Activated T-helper 17 cell treated with anti-CD3 and anti-CD28 coated beads, Interleukin-2, amount 50 U/mL, for 72 hours (primary cell): ENCODE data around the gene BMP2K. TPM values are rescaled to one million over a fixed set of nuclear protein-coding genes. Genes with fewer than 3 reads are reported as not detected.
"Not testable (repeated sequence)": the region's sequence is repeated elsewhere in the genome, so short reads cannot be mapped to it uniquely, and the experiment has no call there.

Source experiments
- ATAC-seq: fragments of 150-1000 bp; cut with Tn5 transposase; replicated peaks from 2 replicates; pipeline ENCODE4 v1.10.0; 2021; ENCODE audit warnings: mild to moderate bottlenecking, moderate library complexity
- H3K27ac Mint-ChIP-seq: one replicate; pipeline ENCODE4 v1.8.0; 2022; ENCODE audit warnings: mixed read lengths
- H3K27me3 Mint-ChIP-seq: one replicate; pipeline ENCODE4 v1.8.0; 2022; ENCODE audit warnings: mixed read lengths
- H3K36me3 Mint-ChIP-seq: one replicate; pipeline ENCODE4 v1.8.0; 2022; ENCODE audit warnings: low read depth, mild to moderate bottlenecking, mixed read lengths
- H3K4me1 Mint-ChIP-seq: one replicate; pipeline ENCODE4 v1.8.0; 2022; ENCODE audit warnings: mixed read lengths
- H3K4me3 Mint-ChIP-seq: one replicate; pipeline ENCODE4 v1.8.0; 2022; ENCODE audit warnings: mild to moderate bottlenecking, mixed read lengths
- H3K9me3 Mint-ChIP-seq: one replicate; pipeline ENCODE4 v1.8.0; 2022; ENCODE audit warnings: mixed read lengths
- total RNA-seq, 2 donors: library from RNA; stranded (reverse); gene quantifications; one replicate each; pipeline ENCODE4 v1.2.3, GENCODE V29; 2022

Gene BMP2K
- total RNA-seq, 2 donors from 2014 or later: 10.2 to 13.9 TPM

DNA sequence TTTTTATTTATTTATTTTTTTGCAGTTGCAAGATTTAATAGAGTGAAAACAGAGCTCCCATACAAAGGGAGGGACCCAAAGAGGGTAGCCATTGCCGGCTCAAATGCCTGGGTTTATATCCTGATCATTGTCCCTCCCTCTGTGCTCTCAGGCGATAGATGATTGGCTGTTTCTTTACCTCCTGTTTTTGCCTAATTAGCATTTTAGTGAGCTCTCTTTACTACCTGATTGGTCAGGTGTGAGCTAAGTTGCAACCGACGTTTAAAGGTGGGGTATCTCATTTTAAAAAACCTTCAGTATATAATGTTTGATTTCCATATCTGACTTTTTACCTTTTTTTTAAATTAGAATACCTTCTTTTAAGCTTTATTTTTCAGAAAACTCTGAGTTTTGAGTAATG, 64.1 kb downstream of the BMP2K start:
- not testable (repeated sequence) for H3K9me3 Mint-ChIP-seq, H3K36me3 Mint-ChIP-seq, H3K27me3 Mint-ChIP-seq, ATAC-seq, H3K4me3 Mint-ChIP-seq, H3K4me1 Mint-ChIP-seq, H3K27ac Mint-ChIP-seq

DNA sequence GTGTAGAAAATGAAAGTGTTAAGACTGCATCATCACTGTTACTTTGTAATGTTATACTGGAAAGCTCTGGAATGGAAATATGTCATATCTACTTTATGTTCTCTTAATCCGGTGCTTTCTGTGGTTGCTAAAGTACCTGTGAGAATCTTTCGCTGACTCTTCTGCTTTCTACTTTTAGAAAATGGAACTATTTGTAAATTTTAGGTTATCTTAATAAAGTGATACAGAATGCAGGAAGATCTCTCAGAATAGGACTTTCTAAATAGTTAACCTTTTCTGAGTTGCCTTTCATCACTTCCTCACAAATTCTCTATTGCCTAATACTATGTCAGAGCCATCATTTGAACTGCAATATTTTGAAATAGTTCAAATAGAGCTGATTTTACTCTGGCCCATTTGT, 69.3 kb downstream of the BMP2K start:
- ATAC-seq: no peak
- no peaks in the 10 kb centered on the region for H3K36me3 Mint-ChIP-seq
- no peak overlapping the region for H3K27ac Mint-ChIP-seq
- H3K4me3 Mint-ChIP-seq: no peak overlapping the region
- H3K9me3 Mint-ChIP-seq: no peaks in the 10 kb centered on the region
- H3K27me3 Mint-ChIP-seq: no peaks in the 10 kb centered on the region
- H3K4me1 Mint-ChIP-seq: no peaks in the 10 kb centered on the region

GRCh38 chr4:78846258-78846657, 70.1 kb downstream of the BMP2K start:
- Mint-ChIP-seq H3K27ac (no peak overlapping the region), H3K36me3 (peaks cover 1% of the 10 kb centered on the region), H3K9me3 (no peaks in the 10 kb centered on the region), H3K4me1 (no peaks in the 10 kb centered on the region), H3K27me3 (no peaks in the 10 kb centered on the region), H3K4me3 (no peak overlapping the region)
- no peak for ATAC-seq

DNA sequence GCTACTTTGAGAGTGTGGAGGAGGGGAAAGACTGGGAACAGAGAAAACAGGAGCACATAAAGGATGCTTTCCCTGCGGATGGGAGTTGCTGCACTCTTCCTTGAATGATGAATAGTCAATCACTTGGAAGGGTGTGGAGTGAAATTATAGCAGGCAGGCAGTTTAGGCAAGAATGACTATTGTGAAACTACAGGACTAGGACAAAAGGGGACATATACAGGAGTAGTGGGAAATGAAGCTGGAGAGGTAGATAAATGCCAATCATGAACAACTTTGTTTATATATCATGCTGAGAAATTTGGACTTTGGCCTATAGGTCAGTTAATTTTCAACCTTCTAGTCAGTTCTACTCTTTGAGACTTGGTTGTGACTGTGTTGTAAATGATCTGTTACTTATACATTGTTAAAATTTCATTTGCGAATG, 86.2 kb downstream of the BMP2K start:
- Mint-ChIP-seq H3K9me3 (no peaks in the 10 kb centered on the region), H3K27me3 (no peaks in the 10 kb centered on the region), H3K4me3 (no peak overlapping the region), H3K4me1 (peaks cover 5% of the 10 kb centered on the region), H3K36me3 (no peaks in the 10 kb centered on the region), H3K27ac (no peak overlapping the region)
- no peak for ATAC-seq

GRCh38 chr4:78863254-78863869, 87.2 kb downstream of the BMP2K start:
- ATAC-seq: no peak
- H3K9me3 Mint-ChIP-seq: no peaks in the 10 kb centered on the region
- peaks cover 5% of the 10 kb centered on the region for H3K4me1 Mint-ChIP-seq
- no peaks in the 10 kb centered on the region for H3K27me3 Mint-ChIP-seq
- H3K36me3 Mint-ChIP-seq: no peaks in the 10 kb centered on the region
- no peak overlapping the region for H3K27ac Mint-ChIP-seq
- H3K4me3 Mint-ChIP-seq: no peak overlapping the region

DNA sequence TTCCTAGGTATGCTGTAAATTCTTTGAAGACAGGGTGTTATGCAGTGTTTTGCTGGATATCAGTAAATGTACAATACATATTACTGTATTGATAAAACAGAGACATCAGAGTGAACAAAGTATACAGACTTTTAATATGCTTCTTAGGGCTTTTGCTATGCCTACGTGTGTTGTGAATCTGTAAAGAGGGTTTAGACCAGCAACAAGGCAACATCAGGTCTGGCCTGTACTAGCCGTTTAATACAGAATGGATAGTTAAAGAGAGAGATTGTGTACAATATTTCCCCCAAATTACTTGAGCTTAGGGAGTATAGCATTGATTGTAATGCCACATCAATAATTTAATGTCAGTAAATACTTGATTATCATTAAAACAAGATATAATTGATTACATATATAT, 87.8 kb downstream of the BMP2K start:
- H3K4me3 Mint-ChIP-seq: no peak overlapping the region
- H3K27ac Mint-ChIP-seq: no peak overlapping the region
- peaks cover 5% of the 10 kb centered on the region for H3K4me1 Mint-ChIP-seq
- H3K9me3 Mint-ChIP-seq: no peaks in the 10 kb centered on the region
- ATAC-seq: no peak
- H3K27me3 Mint-ChIP-seq: no peaks in the 10 kb centered on the region
- H3K36me3 Mint-ChIP-seq: no peaks in the 10 kb centered on the region

DNA sequence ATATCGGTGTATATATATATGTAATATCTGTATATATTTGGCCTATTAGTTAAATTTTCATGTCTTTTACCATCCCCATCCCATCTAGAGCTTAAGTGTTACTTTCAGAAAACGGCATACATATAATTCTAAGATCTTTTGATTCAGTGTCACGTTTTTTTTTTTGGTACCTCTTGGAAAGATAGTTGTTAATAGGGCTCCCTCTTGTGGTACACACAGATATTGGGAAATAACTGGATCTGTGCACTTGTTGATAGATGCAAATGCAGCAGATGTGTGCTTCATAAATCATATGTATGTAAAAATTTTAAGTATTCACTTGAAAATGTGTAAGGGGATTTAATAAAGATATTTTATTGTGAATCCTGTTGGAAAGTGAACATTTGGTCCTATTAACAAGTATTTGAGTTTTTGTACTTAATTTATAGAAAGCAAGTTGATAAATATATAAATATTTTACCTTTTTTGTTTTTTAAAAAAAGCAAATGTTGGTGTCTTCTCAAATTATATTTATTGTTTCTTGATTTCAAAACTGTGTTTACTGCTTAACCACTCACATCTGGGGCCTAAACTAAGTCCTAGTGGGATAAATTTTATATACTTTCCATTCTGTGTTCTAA, 88.4 kb downstream of the BMP2K start:
- no peak overlapping the region for H3K27ac Mint-ChIP-seq
- peaks cover 5% of the 10 kb centered on the region for H3K4me1 Mint-ChIP-seq
- H3K9me3 Mint-ChIP-seq: no peaks in the 10 kb centered on the region
- no peak overlapping the region for H3K4me3 Mint-ChIP-seq
- H3K36me3 Mint-ChIP-seq: no peaks in the 10 kb centered on the region
- no peaks in the 10 kb centered on the region for H3K27me3 Mint-ChIP-seq
- peak; percentile 37 for ATAC-seq

GRCh38 chr4:78865451-78865850, 89.3 kb downstream of the BMP2K start:
- Mint-ChIP-seq H3K4me1 (peaks cover 5% of the 10 kb centered on the region), H3K4me3 (no peak overlapping the region), H3K27me3 (no peaks in the 10 kb centered on the region), H3K36me3 (no peaks in the 10 kb centered on the region), H3K9me3 (no peaks in the 10 kb centered on the region), H3K27ac (no peak overlapping the region)
- no peak for ATAC-seq

- not testable (repeated sequence) for H3K4me1 Mint-ChIP-seq, H3K4me3 Mint-ChIP-seq, H3K27me3 Mint-ChIP-seq, H3K9me3 Mint-ChIP-seq, H3K27ac Mint-ChIP-seq, ATAC-seq
- H3K36me3 Mint-ChIP-seq: peaks cover 23% of the 10 kb centered on the region
Measured at GRCh38 chr4:78868712-78869111, 92.6 kb downstream of the BMP2K start.

- Mint-ChIP-seq H3K4me3 (no peak overlapping the region), H3K27ac (no peak overlapping the region), H3K36me3 (peaks cover 25% of the 10 kb centered on the region), H3K27me3 (no peaks in the 10 kb centered on the region), H3K4me1 (no peaks in the 10 kb centered on the region), H3K9me3 (no peaks in the 10 kb centered on the region)
- no peak for ATAC-seq
Measured at GRCh38 chr4:78870056-78870455, 93.9 kb downstream of the BMP2K start.

DNA sequence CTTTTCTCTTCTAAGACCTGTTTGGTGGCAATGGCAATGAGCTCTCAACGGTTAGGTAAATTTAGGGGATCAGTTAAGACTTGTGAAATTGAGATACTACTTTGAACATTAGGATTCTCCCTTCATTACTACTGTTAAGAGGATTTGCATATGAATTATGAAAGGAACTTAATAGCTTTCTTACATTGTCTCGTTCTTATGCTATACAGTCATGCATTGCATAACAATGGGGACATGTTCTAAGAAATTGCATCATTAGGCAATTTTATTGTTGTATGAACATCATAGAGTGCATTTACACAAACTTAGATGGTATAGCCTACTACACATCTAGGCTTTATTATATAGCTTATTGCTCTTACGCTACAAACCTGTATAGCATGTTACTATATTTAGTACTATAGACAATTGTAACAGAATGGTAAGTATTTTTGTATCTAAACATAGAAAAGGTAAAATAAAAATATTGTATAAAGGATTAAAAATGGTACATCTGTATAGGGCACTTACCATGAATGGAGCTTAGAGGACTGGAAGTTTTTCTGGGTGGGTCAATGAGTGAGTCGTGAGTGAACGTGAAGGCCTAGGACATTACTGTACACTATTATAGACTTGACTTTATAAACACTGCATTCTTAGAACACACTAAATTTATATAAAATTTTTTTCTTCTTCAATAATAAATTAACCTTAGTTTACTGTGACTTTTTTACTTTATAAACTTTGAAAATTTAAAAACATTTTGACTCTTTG, 100.6 kb downstream of the BMP2K start:
- Mint-ChIP-seq H3K27ac (no peak overlapping the region), H3K9me3 (no peaks in the 10 kb centered on the region), H3K4me1 (no peaks in the 10 kb centered on the region), H3K36me3 (peaks cover 19% of the 10 kb centered on the region), H3K27me3 (no peaks in the 10 kb centered on the region), H3K4me3 (no peak overlapping the region)
- ATAC-seq: no peak

- Mint-ChIP-seq H3K9me3 (no peaks in the 10 kb centered on the region), H3K27ac (no peak overlapping the region), H3K27me3 (no peaks in the 10 kb centered on the region), H3K36me3 (peaks cover 7% of the 10 kb centered on the region), H3K4me1 (no peaks in the 10 kb centered on the region), H3K4me3 (no peak overlapping the region)
- no peak for ATAC-seq
Measured at GRCh38 chr4:78878031-78878430, 101.9 kb downstream of the BMP2K start.

- H3K9me3 Mint-ChIP-seq: no peaks in the 10 kb centered on the region
- H3K4me1 Mint-ChIP-seq: no peaks in the 10 kb centered on the region
- H3K4me3 Mint-ChIP-seq: no peak overlapping the region
- no peak for ATAC-seq
- no peak overlapping the region for H3K27ac Mint-ChIP-seq
- H3K36me3 Mint-ChIP-seq: no peaks in the 10 kb centered on the region
- no peaks in the 10 kb centered on the region for H3K27me3 Mint-ChIP-seq
Measured at GRCh38 chr4:78880874-78881492, 104.8 kb downstream of the BMP2K start.

DNA sequence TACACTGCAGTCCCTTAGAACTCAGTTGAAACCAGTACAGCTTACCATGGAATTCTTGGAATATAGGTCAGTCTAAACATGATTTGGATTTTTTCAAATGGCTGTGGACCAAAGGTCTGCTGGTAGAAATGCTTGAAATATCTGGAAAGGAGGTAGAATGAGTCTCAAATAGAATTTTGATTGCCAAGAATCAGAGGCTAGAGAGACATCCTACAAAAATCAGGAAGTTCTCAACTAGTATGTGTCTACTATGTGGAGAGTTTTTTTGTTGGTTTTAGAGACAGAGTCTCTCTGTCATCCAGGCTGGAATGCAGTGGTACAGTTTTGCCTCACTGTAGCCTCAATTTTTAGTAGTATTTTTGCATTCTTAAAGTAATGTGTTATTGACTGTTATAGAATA, 109.4 kb downstream of the BMP2K start:
- Mint-ChIP-seq H3K27me3 (no peaks in the 10 kb centered on the region), H3K9me3 (no peaks in the 10 kb centered on the region), H3K4me3 (no peak overlapping the region), H3K4me1 (no peaks in the 10 kb centered on the region), H3K27ac (no peak overlapping the region), H3K36me3 (peaks cover 11% of the 10 kb centered on the region)
- ATAC-seq: no peak

- Mint-ChIP-seq H3K36me3 (peaks cover 11% of the 10 kb centered on the region), H3K27me3 (no peaks in the 10 kb centered on the region), H3K4me3 (no peak overlapping the region), H3K4me1 (no peaks in the 10 kb centered on the region), H3K9me3 (no peaks in the 10 kb centered on the region), H3K27ac (no peak overlapping the region)
- no peak for ATAC-seq
Measured at GRCh38 chr4:78889955-78890354, 113.8 kb downstream of the BMP2K start.
